ENCODE data around the gene QSER1. TPM values are rescaled to one million over a fixed set of nuclear protein-coding genes. Genes with fewer than 3 reads are reported as not detected.
"Not testable (repeated sequence)": the region's sequence is repeated elsewhere in the genome, so short reads cannot be mapped to it uniquely, and the experiment has no call there.

The QSER1 gene
- total RNA-seq, 1 experiment from 2014 or later, result 51.9 TPM

DNA sequence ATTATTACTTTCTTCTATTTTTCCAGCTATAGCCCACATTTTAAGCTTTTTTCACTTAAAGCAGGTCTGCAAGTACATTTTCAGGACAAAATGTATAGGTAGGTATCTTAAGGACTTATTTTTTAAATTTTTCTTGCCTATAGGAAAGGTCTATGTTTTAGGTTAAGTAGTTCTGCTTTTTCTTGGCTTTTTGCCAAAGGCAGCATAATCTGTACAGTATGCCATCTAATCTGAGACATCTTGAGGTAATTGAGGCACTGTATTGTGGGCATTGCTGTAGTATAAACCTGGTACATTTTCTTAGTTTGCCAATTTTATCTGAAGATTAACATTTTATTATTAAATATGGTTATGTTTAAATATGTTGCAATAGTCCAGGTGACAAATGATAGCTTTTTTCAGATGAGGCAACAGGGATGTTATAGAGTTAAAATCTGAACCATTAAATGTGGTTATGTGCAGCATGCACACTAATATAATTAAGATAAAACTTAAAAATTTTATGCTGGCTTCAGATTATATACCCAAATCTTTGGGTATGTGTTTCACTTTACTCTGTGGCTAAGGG lies 42.9 kb downstream of the QSER1 start:
- no peaks in the 10 kb centered on the region for H3K4me1 ChIP-seq
- DNase-seq, result peak in 1 of 2 experiments; percentile 7
- no peak overlapping the region for H3K27ac ChIP-seq
- no peaks in the 10 kb centered on the region for H3K9me3 ChIP-seq (replicated peaks)
- H3K4me3 ChIP-seq, result no peak overlapping the region
- peaks cover 90% of the 10 kb centered on the region for H3K36me3 ChIP-seq
- H3K27me3 ChIP-seq, result no peaks in the 10 kb centered on the region

DNA sequence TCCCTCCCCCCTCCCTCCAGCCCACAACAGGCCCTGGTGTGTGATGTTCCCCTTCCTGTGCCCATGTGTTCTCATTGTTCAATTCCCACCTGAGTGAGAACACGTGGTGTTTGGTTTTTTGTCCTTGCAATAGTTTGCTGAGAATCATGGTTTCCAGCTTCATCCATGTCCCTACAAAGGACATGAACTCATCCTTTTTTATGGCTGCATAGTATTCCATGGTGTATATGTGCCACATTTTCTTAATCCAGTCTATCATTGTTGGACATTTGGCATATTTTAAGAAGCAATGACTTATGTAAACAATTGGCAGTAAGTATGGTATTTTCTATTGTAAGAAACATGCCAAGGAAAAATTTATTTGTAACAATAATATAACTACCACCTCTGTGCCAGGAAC lies 43.6 kb downstream of the QSER1 start:
- H3K4me3 ChIP-seq; H3K4me1 ChIP-seq; H3K9me3 ChIP-seq (replicated peaks); H3K27ac ChIP-seq; DNase-seq; H3K27me3 ChIP-seq: not testable (repeated sequence)
- H3K36me3 ChIP-seq, result peaks cover 92% of the 10 kb centered on the region

DNA sequence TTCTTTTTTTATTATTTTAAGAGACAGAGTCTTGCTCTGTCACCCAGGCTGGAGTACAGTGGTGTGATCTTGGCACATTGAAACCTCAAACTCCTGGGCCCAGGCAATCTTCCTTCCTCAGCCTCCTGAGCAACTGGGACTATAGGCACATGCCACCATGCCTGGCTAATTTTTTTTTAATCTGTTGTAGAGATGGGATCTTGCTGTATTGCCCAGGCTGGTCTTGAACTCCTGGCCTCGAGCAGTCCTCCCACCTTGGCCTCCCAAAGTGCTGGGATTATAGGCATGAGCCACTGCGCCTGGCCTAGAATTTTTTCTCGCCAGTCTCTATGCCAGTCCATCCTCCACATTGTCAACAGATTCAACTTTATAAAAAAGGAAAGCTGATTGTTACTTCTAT lies 44.7 kb downstream of the QSER1 start:
- H3K27ac ChIP-seq; H3K4me1 ChIP-seq; H3K9me3 ChIP-seq (replicated peaks); DNase-seq; H3K27me3 ChIP-seq; H3K4me3 ChIP-seq: not testable (repeated sequence)
- H3K36me3 ChIP-seq, result peaks cover 84% of the 10 kb centered on the region

DNA sequence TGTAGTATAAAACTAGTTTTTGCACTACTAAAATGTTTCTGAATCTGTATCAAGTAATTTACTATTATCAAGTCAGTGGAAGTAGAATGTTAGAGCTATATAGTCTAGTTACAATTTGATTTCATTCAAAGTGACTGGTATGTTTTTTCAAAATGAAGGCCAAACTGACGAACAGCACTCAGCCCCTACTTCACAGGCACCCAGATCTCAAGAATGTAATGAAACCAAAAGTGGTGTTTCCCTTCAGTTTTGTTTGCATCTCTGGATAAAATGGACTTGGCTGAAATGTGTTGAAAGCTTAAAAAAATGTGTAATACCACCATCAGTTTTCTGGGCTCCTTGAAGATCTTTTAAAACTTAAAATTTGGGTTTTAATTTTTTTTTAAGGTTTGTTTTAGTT lies 46.4 kb downstream of the QSER1 start:
- Histone ChIP-seq H3K27ac (no peak overlapping the region), H3K4me3 (no peak overlapping the region), H3K36me3 (peaks cover 66% of the 10 kb centered on the region), H3K4me1 (no peaks in the 10 kb centered on the region), H3K27me3 (no peaks in the 10 kb centered on the region), H3K9me3 (replicated peaks) (no peaks in the 10 kb centered on the region)
- no peak for DNase-seq

DNA sequence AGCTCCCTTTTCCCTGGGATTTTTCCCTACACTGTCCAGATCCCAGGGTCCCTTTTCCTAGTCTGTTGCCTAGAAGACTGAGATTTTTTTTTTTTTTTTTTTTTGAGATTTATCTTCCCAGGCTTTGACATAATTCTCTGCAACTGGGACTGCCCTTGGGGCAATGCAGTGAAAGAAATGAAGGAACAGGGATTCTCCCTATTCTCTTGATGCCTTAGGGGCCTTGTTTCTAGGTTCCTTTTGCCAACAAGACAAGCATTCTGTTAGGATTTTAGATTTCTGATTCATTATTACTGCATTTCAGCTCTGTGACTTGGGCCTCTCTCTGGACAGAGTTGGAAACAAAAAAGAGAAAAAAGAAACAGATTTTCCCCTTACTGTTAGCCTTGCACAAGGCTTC lies 47.3 kb downstream of the QSER1 start:
- Histone ChIP-seq H3K4me1 (no peaks in the 10 kb centered on the region), H3K36me3 (peaks cover 58% of the 10 kb centered on the region), H3K9me3 (replicated peaks) (no peaks in the 10 kb centered on the region), H3K4me3 (no peak overlapping the region), H3K27me3 (no peaks in the 10 kb centered on the region), H3K27ac (no peak overlapping the region)
- no peak for DNase-seq

DNA sequence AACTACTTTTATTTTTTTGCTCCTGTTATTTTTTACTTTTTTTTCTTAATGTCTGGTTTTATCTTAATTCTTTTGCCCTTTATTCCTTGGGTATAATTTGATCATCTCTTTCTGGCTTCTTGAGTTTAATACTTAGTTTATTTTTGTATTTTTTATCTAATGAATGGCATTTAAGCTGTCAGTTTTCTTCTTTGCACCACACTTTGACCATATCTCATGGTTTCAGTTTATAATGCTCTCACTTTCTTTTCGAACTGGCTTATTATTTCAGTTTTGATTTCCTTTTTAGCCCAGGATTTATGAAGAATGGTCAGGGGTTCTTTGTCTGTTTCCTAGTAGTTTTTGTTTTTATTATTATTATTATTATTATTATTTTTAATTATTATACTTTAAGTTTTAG lies 48.3 kb downstream of the QSER1 start:
- H3K36me3 ChIP-seq, result peaks cover 48% of the 10 kb centered on the region
- no peak for DNase-seq
- H3K4me1 ChIP-seq, result no peaks in the 10 kb centered on the region
- no peak overlapping the region for H3K4me3 ChIP-seq
- no peaks in the 10 kb centered on the region for H3K9me3 ChIP-seq (replicated peaks)
- H3K27me3 ChIP-seq, result no peaks in the 10 kb centered on the region
- H3K27ac ChIP-seq, result no peak overlapping the region

DNA sequence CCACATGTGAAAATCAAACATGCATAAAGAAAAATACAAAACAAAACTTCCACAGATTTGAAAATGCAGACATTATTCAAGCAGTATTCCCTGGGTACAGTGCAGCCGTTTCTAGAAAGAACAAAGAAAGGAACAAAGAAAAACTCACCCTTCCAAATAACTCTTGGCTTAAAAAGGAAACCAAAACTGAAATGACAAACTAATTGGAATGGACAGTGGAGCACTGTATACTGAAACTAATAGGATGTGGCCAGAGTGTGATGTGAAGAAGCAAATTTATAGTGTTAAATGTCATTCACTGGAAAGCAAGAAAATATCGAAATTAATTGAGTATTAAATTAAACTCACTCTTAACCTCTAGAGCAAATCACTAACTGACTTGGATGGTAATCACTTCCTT lies 55.4 kb downstream of the QSER1 start:
- DNase-seq, result no peak
- no peaks in the 10 kb centered on the region for H3K27me3 ChIP-seq
- peaks cover 14% of the 10 kb centered on the region for H3K36me3 ChIP-seq
- no peaks in the 10 kb centered on the region for H3K4me1 ChIP-seq
- H3K4me3 ChIP-seq, result no peak overlapping the region
- H3K27ac ChIP-seq, result no peak overlapping the region
- no peaks in the 10 kb centered on the region for H3K9me3 ChIP-seq (replicated peaks)

DNA sequence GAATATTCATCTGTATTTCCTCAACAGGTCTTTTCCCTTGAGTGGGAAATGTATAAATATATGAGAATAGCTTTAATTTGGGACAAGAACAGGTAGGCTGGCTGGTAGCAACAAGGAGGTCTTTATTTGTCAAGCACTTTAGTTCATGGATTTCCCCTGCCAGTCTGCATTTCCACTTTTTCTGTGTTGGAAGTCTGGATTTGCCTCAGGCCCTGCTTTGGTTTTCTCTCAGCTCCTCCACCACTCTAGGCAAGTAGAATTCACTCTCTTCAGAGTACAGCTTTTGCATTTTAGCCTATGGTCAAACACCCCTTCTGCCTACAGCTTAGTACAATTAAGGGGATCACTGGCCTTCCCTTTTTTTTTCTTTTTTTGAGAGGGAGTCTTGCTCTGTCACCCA lies 57.1 kb downstream of the QSER1 start:
- H3K4me3 ChIP-seq, result no peak overlapping the region
- H3K4me1 ChIP-seq, result no peaks in the 10 kb centered on the region
- H3K27me3 ChIP-seq, result no peaks in the 10 kb centered on the region
- no peaks in the 10 kb centered on the region for H3K9me3 ChIP-seq (replicated peaks)
- no peak overlapping the region for H3K27ac ChIP-seq
- H3K36me3 ChIP-seq, result peaks cover 14% of the 10 kb centered on the region
- no peak for DNase-seq

DNA sequence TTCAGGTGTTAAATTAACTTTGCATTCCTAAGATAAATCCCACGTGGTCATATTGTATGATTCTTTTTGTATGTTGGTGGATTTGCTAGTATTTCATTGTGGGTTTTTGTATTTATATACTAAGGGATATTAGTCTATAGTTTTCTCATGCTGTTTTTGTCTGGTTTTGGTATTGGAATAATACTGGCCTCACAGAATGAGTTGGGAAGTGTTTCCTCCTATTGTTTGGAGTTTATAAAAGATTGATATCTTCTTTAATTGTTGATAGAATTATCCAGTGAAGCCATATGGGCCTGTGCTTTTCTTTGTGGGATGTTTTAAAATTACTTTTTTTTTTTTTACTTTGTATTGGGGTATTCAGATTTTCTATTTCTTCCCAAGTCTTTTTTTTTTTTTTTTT lies 59.8 kb downstream of the QSER1 start:
- H3K4me1 ChIP-seq, result no peaks in the 10 kb centered on the region
- no peaks in the 10 kb centered on the region for H3K27me3 ChIP-seq
- H3K9me3 ChIP-seq (replicated peaks), result no peaks in the 10 kb centered on the region
- H3K4me3 ChIP-seq, result no peak overlapping the region
- no peak for DNase-seq
- peaks cover 28% of the 10 kb centered on the region for H3K36me3 ChIP-seq
- no peak overlapping the region for H3K27ac ChIP-seq

DNA sequence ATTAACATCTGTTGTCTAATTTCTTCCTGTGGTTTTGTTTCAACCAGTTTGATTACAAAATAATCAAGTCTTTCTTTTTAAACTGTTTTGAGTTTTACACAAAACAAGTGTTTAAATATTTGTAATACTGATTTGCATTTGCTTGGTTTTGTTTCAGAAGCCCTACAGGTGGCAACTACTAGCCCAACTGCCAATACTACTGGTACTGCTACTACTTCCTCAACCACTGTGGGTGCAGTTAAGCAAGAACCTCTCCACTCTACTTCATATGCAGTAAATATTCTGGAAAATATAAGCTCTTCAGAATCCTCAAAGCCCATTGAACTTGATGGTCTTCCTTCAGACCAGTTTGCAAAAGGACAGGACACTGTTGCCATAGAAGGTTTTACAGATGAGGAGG lies 61.1 kb downstream of the QSER1 start:
- DNase-seq, result no peak
- H3K9me3 ChIP-seq (replicated peaks), result no peaks in the 10 kb centered on the region
- no peaks in the 10 kb centered on the region for H3K27me3 ChIP-seq
- peaks cover 35% of the 10 kb centered on the region for H3K36me3 ChIP-seq
- no peak overlapping the region for H3K4me3 ChIP-seq
- H3K4me1 ChIP-seq, result no peaks in the 10 kb centered on the region
- no peak overlapping the region for H3K27ac ChIP-seq

DNA sequence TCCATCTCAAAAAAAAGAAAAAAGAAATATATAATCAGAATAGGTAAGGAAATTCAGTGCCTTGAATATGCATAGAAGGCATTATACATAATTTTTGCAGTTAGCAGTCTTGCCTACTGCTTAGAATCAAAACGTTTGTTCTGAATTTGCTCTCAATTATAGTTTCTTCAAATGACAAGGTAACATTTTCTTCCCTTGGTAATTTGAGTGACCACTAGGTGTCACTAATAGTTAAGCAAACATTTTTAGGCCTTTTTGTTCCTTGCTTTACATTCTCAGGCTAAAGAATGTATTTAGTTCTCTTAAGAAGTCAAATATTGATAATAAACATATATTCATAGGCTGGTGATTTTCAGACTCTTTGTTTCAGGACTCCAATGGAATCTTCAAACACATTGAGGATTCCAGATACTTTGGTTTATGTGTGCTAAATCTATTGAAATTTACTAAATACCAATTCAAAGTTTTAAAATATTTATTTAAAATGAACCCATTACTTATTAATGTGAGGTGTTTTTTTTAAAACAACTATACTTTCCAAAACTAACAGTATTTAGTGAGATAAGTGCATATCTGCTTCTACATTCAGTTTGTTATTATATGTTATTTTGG lies 68.0 kb downstream of the QSER1 start:
- Histone ChIP-seq H3K36me3 (peaks cover 71% of the 10 kb centered on the region), H3K27me3 (no peaks in the 10 kb centered on the region), H3K27ac (no peak overlapping the region), H3K4me1 (no peaks in the 10 kb centered on the region), H3K4me3 (no peak overlapping the region), H3K9me3 (replicated peaks) (no peaks in the 10 kb centered on the region)
- peak in 1 of 2 experiments; percentile 62 for DNase-seq

DNA sequence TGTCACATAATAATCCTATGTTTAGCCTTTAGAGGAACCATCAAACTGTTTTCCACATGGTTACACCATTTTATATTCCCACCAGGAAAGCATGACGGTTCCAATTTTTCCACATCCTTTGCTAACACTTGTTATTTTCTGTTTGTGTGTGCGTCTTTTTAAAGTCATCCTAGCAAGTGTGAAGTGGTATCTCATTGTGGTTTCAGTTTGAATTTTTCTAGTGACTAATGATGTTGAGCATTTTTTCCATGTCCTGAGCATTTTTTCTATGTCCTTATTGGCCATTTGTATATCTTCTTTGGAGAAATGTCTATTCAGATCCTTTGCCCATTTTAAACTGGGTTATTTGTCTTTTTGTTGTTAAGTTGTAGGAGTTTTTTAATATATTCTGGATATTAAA lies 69.4 kb downstream of the QSER1 start:
- Histone ChIP-seq H3K4me3 (no peak overlapping the region), H3K27me3 (no peaks in the 10 kb centered on the region), H3K36me3 (peaks cover 71% of the 10 kb centered on the region), H3K4me1 (no peaks in the 10 kb centered on the region), H3K27ac (no peak overlapping the region), H3K9me3 (replicated peaks) (no peaks in the 10 kb centered on the region)
- DNase-seq, result no peak

DNA sequence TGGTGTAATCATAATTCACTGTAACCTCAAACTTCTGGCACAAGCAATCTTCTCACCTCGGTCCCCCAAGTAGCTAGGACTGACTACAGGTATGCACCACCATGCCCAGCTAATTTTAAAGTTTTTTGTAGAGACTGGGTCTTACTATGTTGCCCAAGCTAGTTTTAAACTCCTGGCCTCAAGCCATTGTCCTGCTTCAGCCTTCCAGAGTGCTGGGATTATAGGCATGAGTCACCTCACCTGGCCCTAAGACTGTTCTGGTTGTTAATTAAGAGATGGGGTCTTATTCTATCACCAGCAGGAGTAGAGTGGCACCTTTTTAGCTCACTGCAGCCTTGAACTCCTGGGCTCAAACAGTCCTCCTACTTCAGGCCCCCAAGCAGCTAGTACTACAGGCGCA lies 71.1 kb downstream of the QSER1 start:
- Histone ChIP-seq H3K36me3 (peaks cover 57% of the 10 kb centered on the region), H3K4me1 (no peaks in the 10 kb centered on the region), H3K4me3 (no peak overlapping the region), H3K27me3 (no peaks in the 10 kb centered on the region), H3K27ac (no peak overlapping the region), H3K9me3 (replicated peaks) (no peaks in the 10 kb centered on the region)
- no peak for DNase-seq

DNA sequence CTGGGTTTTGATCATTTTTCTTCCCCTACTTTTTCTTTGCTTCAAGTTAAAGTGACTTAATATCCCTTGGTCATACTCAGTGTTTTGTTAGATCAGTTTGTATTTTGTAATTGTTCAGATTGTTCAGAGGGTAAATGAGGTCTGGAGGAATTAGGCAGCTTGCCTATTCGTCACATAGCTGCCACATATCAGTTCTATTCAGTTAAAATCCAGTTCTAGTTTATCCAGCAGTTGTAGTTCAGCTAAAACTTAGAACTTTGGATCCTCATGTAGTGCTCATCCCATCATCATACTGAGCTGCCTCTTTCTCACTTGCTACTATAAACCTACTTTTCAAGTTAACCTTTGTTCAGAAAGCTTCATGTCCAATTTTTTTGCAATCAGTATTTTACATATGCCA lies 75.9 kb downstream of the QSER1 start:
- no peaks in the 10 kb centered on the region for H3K27me3 ChIP-seq
- no peaks in the 10 kb centered on the region for H3K4me1 ChIP-seq
- H3K27ac ChIP-seq, result no peak overlapping the region
- H3K4me3 ChIP-seq, result no peak overlapping the region
- H3K36me3 ChIP-seq, result peaks cover 54% of the 10 kb centered on the region
- DNase-seq, result no peak
- H3K9me3 ChIP-seq (replicated peaks), result no peaks in the 10 kb centered on the region

DNA sequence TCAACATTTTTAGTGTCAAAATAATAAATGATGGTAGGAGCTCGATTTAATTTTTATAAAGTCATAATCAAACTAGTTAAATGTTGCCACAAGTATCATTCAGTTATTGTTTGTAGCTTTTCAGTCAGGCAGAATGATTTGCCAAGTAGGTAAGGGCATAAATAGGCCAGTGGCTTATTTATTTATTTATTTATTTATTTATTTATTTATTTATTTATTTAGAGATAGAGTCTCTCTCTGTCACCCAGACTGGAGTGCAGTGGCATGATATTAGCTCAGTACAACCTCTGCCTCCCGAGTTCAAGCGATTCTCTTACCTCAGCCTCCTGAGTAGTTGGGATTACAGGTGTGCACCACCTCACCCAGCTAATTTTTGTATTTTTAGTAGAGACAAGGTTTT lies 79.6 kb downstream of the QSER1 start:
- not testable (repeated sequence) for H3K4me3 ChIP-seq; DNase-seq; H3K27ac ChIP-seq; H3K4me1 ChIP-seq; H3K9me3 ChIP-seq (replicated peaks); H3K27me3 ChIP-seq
- peaks cover 52% of the 10 kb centered on the region for H3K36me3 ChIP-seq

DNA sequence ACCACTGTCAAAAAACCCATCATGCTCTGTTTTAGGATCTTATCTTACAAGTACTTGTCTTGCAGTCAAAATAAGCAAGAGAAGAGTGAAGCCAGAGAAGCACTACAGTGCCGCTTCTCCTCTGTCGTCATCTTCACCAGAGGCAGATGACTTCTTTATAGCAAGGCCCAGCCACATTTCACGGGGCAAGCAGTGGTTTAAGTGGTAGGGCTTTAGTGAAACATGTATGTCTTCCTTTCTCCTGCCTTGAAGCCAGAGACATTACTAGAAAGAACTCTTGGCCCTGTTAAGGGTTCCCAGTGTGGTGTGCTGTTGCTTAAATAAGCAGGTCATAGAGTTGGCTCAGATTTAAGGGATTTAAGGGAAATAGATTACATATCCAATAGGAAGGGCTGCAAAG lies 80.2 kb downstream of the QSER1 start:
- no peak overlapping the region for H3K27ac ChIP-seq
- DNase-seq, result no peak
- H3K36me3 ChIP-seq, result peaks cover 57% of the 10 kb centered on the region

More for the DNA sequence above, 80.2 kb downstream of the QSER1 start:
- Histone ChIP-seq H3K4me3 (no peak overlapping the region), H3K27me3 (no peaks in the 10 kb centered on the region), H3K4me1 (no peaks in the 10 kb centered on the region), H3K9me3 (replicated peaks) (no peaks in the 10 kb centered on the region)
